Uterus (tissue), 4 donors: ENCODE results near the gene ETV2. TPM values are rescaled to one million over a fixed set of nuclear protein-coding genes. Genes with fewer than 3 reads are reported as not detected.

Source experiments
- DNase-seq, 2 donors: peaks; one replicate each; pipeline ENCODE4 v3.0.0-alpha.2; 2019 to 2020
- H3K27ac ChIP-seq, 2 donors: fragments of 200-600 bp; sonication (generic); 1 replicate in 1 of 2; 2 replicates in 1 of 2; pipeline ENCODE4 v1.5.1; 2016 to 2018
- H3K27me3 ChIP-seq, 2 donors: fragments of 200-600 bp; sonication (generic); one replicate each; pipeline ENCODE4 v1.5.1; 2018 to 2019; ENCODE audit warnings: control low read depth in 1 of 2
- H3K36me3 ChIP-seq, 2 donors: fragments of 200-600 bp; sonication (generic); one replicate each; pipeline ENCODE4 v1.5.1; 2019; ENCODE audit warnings: control low read depth in 1 of 2
- H3K4me1 ChIP-seq, 2 donors: fragments of 200-600 bp; sonication (generic); one replicate each; pipeline ENCODE4 v1.5.1; 2018 to 2019; ENCODE audit warnings: control low read depth in 1 of 2
- H3K4me3 ChIP-seq, 2 donors: fragments of 200-600 bp; sonication (generic); 1 replicate in 1 of 2; 2 replicates in 1 of 2; pipeline ENCODE4 v1.5.1; 2018 to 2019; ENCODE audit warnings: mild to moderate bottlenecking in 1 of 2
- H3K9me3 ChIP-seq, 2 donors: fragments of 200-600 bp; sonication (generic); one replicate each; pipeline ENCODE4 v1.5.1; 2019; ENCODE audit warnings: control low read depth in 1 of 2
- CTCF ChIP-seq, 4 experiments: fragments of 200-600 bp in 2 of 4; fragments of 450-650 bp in 2 of 4; sonication (generic) in 2 of 4; IDR thresholded peaks; one replicate each; pipeline ENCODE4 v1.5.1; 2016 to 2019; ENCODE audit warnings: antibody characterized with exemption in 4 of 4, mild to moderate bottlenecking in 2 of 4, moderate library complexity in 1 of 4
- POLR2A ChIP-seq, 2 donors: fragments of 450-650 bp; IDR thresholded peaks; one replicate each; pipeline ENCODE4 v1.6.1; 2016; ENCODE audit warnings: antibody characterized with exemption in 2 of 2, mild to moderate bottlenecking in 1 of 2, moderate library complexity in 1 of 2
- intact Hi-C: fragments of 100-400 bp; cut with DNase I; formaldehyde crosslinking; loops from one replicate; pipeline ENCODE4 v1.15.1; 2023; ENCODE audit warnings: low total_unique reads
- total RNA-seq, 4 donors: library from RNA; depleted of rRNA in 3 of 4; stranded (reverse); fragments of >200 nt in 3 of 4; gene quantifications; one replicate each; pipeline versions ENCODE4 v1.1.0 to v1.2.4, GENCODE V29; 2014 to 2023
- donor health status: DM: yes; HTN: yes; CAD: no.

Gene ETV2
- total RNA-seq, 4 donors from 2014 or later: 0.48 to 1.6 TPM; not detected in 2

- intact Hi-C loops: no loop called here
- TF ChIP-seq POLR2A (IDR thresholded peaks at IDR 0.05): no peak
- TF ChIP-seq CTCF (IDR thresholded peaks at IDR 0.05): no peak
- Histone ChIP-seq H3K4me1 (no peaks in the 10 kb centered on the region), H3K36me3 (no peaks in the 10 kb centered on the region), H3K4me3 (no peak overlapping the region), H3K27ac (no peak overlapping the region), H3K9me3 (no peaks in the 10 kb centered on the region), H3K27me3 (no peaks in the 10 kb centered on the region)
- DNase-seq: no peak
These were observed 22.1 kb upstream of the ETV2 start for GRCh38 chr19:35619290-35619923.

- no peak overlapping the region for H3K4me3 ChIP-seq
- no peak for TF ChIP-seq POLR2A (IDR thresholded peaks at IDR 0.05)
- no peak for TF ChIP-seq CTCF (IDR thresholded peaks at IDR 0.05)
- H3K27me3 ChIP-seq: no peaks in the 10 kb centered on the region
- intact Hi-C loops: no loop called here
- no peak overlapping the region for H3K27ac ChIP-seq
- DNase-seq: no peak
- no peaks in the 10 kb centered on the region for H3K9me3 ChIP-seq
- H3K36me3 ChIP-seq: no peaks in the 10 kb centered on the region
- no peaks in the 10 kb centered on the region for H3K4me1 ChIP-seq
These were observed 21.5 kb upstream of the ETV2 start for GRCh38 chr19:35620001-35620400.

- Histone ChIP-seq H3K4me3 (no peak overlapping the region), H3K27ac (no peak overlapping the region), H3K27me3 (no peaks in the 10 kb centered on the region), H3K9me3 (no peaks in the 10 kb centered on the region), H3K36me3 (no peaks in the 10 kb centered on the region), H3K4me1 (no peaks in the 10 kb centered on the region)
- no peak for TF ChIP-seq POLR2A (IDR thresholded peaks at IDR 0.05)
- TF ChIP-seq CTCF (IDR thresholded peaks at IDR 0.05): no peak
- intact Hi-C loops: no loop called here
- no peak for DNase-seq
These were observed 19.8 kb upstream of the ETV2 start for GRCh38 chr19:35621708-35622107.

GRCh38 chr19:35622750-35623149, 18.8 kb upstream of the ETV2 start:
- Histone ChIP-seq H3K9me3 (no peaks in the 10 kb centered on the region), H3K4me3 (no peak overlapping the region), H3K27me3 (no peaks in the 10 kb centered on the region), H3K27ac (no peak overlapping the region), H3K4me1 (no peaks in the 10 kb centered on the region), H3K36me3 (no peaks in the 10 kb centered on the region)
- TF ChIP-seq POLR2A (IDR thresholded peaks at IDR 0.05): no peak
- no peak for TF ChIP-seq CTCF (IDR thresholded peaks at IDR 0.05)
- intact Hi-C loops: no loop called here
- no peak for DNase-seq

- Histone ChIP-seq H3K27ac (no peak overlapping the region), H3K4me3 (no peak overlapping the region), H3K27me3 (no peaks in the 10 kb centered on the region), H3K9me3 (no peaks in the 10 kb centered on the region), H3K4me1 (no peaks in the 10 kb centered on the region), H3K36me3 (no peaks in the 10 kb centered on the region)
- no peak for TF ChIP-seq POLR2A (IDR thresholded peaks at IDR 0.05)
- TF ChIP-seq CTCF (IDR thresholded peaks at IDR 0.05): no peak
- DNase-seq: no peak
- intact Hi-C loops: no loop called here
These were observed 18.1 kb upstream of the ETV2 start for GRCh38 chr19:35623327-35624010.
